DOHH2 (cell line): ENCODE data around the gene ANK2.

Source experiments
- H3F3A ChIP-seq: fragments of 200-600 bp; sonication (generic), shearing (Covaris generic); 2 replicates; pipeline ENCODE4 v1.6.0; 2016; ENCODE audit warnings: antibody characterized with exemption, mild to moderate bottlenecking; ENCODE audit not compliant: control insufficient read depth, insufficient read depth
- H3K27ac ChIP-seq: fragments of 200-600 bp; sonication (generic); 2 replicates; pipeline ENCODE4 v1.5.1; 2014; ENCODE audit warnings: low read depth, mild to moderate bottlenecking, low read length, moderate library complexity
- H3K27me3 ChIP-seq: fragments of 200-600 bp; sonication (generic); 2 replicates; pipeline ENCODE4 v1.6.1; 2014; ENCODE audit warnings: mild to moderate bottlenecking, low read length, mixed read lengths; ENCODE audit not compliant: control insufficient read depth
- H3K36me3 ChIP-seq: fragments of 200-600 bp; sonication (generic); 2 replicates; pipeline ENCODE4 v1.6.1; 2014; ENCODE audit warnings: mild to moderate bottlenecking, low read length, moderate library complexity, mixed read lengths; ENCODE audit not compliant: control insufficient read depth
- H3K4me1 ChIP-seq: fragments of 200-600 bp; sonication (generic); 2 replicates; pipeline ENCODE4 v1.6.1; 2014; ENCODE audit warnings: mild to moderate bottlenecking, low read length, mixed read lengths; ENCODE audit not compliant: control insufficient read depth
- H3K4me2 ChIP-seq: fragments of 200-600 bp; sonication (generic); 2 replicates; pipeline ENCODE4 v1.6.0; 2014; ENCODE audit warnings: mild to moderate bottlenecking, low read length, moderate library complexity
- H3K4me3 ChIP-seq: fragments of 200-600 bp; sonication (generic); 2 replicates; pipeline ENCODE4 v1.5.1; 2014; ENCODE audit warnings: mild to moderate bottlenecking, low read length, mixed read lengths
- H3K79me2 ChIP-seq: fragments of 200-600 bp; sonication (generic); 2 replicates; pipeline ENCODE4 v1.6.1; 2014; ENCODE audit warnings: mild to moderate bottlenecking, low read length, mixed read lengths; ENCODE audit not compliant: control insufficient read depth
- H3K9me2 ChIP-seq: fragments of 200-600 bp; sonication (generic); replicated peaks from 2 replicates; pipeline ENCODE4 v1.6.1; 2014; ENCODE audit warnings: mild to moderate bottlenecking, low read length, mixed read lengths; ENCODE audit not compliant: control insufficient read depth
- H3K9me3 ChIP-seq: fragments of 200-600 bp; sonication (generic); 2 replicates; pipeline ENCODE4 v1.6.1; 2014; ENCODE audit warnings: antibody characterized with exemption, low read length, mixed read lengths; ENCODE audit not compliant: control insufficient read depth, insufficient read depth
- H4K20me1 ChIP-seq: fragments of 200-600 bp; sonication (generic); 2 replicates; pipeline ENCODE4 v1.6.0; 2014; ENCODE audit warnings: low read depth, mild to moderate bottlenecking, antibody characterized with exemption, low read length, moderate library complexity; ENCODE audit not compliant: control insufficient read depth, insufficient read depth
- EZH2phosphoT487 ChIP-seq: fragments of 200-600 bp; sonication (generic); IDR thresholded peaks from 2 replicates; pipeline ENCODE4 v1.6.1; 2017; ENCODE audit warnings: borderline replicate concordance, mild to moderate bottlenecking, antibody characterized with exemption, low read length, moderate library complexity, mixed read lengths
- TF ChIP-seq, protein P1 (sequence below): fragments of 200-600 bp; sonication (generic); IDR thresholded peaks from one replicate; pipeline ENCODE4 v1.5.1; 2014; ENCODE audit warnings: antibody characterized with exemption, mild to moderate bottlenecking, low read depth, low read length; ENCODE audit not compliant: poor library complexity, severe bottlenecking

Gene ANK2

GRCh38 chr4:113394108-113394729, 344.8 kb downstream of the ANK2 start:
- Histone ChIP-seq H3K4me3 (no peak overlapping the region), H3K36me3 (no peaks in the 10 kb centered on the region), H3K79me2 (no peaks in the 10 kb centered on the region), H3K9me2 (no peaks in the 10 kb centered on the region), H3K27me3 (no peaks in the 10 kb centered on the region), H3F3A (peaks cover 4% of the 10 kb centered on the region), H3K9me3 (no peaks in the 10 kb centered on the region), H3K4me2 (peak overlapping the region; percentile 24; the same call in 1 of the 2 replicates), H4K20me1 (no peaks in the 10 kb centered on the region), H3K27ac (no peak overlapping the region), H3K4me1 (peaks cover 10% of the 10 kb centered on the region)
- TF ChIP-seq, protein P1, sequence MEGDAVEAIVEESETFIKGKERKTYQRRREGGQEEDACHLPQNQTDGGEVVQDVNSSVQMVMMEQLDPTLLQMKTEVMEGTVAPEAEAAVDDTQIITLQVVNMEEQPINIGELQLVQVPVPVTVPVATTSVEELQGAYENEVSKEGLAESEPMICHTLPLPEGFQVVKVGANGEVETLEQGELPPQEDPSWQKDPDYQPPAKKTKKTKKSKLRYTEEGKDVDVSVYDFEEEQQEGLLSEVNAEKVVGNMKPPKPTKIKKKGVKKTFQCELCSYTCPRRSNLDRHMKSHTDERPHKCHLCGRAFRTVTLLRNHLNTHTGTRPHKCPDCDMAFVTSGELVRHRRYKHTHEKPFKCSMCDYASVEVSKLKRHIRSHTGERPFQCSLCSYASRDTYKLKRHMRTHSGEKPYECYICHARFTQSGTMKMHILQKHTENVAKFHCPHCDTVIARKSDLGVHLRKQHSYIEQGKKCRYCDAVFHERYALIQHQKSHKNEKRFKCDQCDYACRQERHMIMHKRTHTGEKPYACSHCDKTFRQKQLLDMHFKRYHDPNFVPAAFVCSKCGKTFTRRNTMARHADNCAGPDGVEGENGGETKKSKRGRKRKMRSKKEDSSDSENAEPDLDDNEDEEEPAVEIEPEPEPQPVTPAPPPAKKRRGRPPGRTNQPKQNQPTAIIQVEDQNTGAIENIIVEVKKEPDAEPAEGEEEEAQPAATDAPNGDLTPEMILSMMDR, result no peak
- TF ChIP-seq EZH2phosphoT487, result no peak

- Histone ChIP-seq H3K36me3 (no peaks in the 10 kb centered on the region), H3K9me3 (no peaks in the 10 kb centered on the region), H4K20me1 (no peaks in the 10 kb centered on the region), H3K79me2 (no peaks in the 10 kb centered on the region), H3K4me2 (peak overlapping the region; percentile 24; the same call in 1 of the 2 replicates), H3K9me2 (no peaks in the 10 kb centered on the region), H3F3A (peaks cover 4% of the 10 kb centered on the region), H3K4me3 (no peak overlapping the region), H3K27ac (no peak overlapping the region), H3K27me3 (no peaks in the 10 kb centered on the region), H3K4me1 (peaks cover 10% of the 10 kb centered on the region)
- no peak for TF ChIP-seq EZH2phosphoT487
- TF ChIP-seq, protein P1, result peak; percentile 71
Observed at GRCh38 chr4:113394730-113395530, 345.5 kb downstream of the ANK2 start.

DNA sequence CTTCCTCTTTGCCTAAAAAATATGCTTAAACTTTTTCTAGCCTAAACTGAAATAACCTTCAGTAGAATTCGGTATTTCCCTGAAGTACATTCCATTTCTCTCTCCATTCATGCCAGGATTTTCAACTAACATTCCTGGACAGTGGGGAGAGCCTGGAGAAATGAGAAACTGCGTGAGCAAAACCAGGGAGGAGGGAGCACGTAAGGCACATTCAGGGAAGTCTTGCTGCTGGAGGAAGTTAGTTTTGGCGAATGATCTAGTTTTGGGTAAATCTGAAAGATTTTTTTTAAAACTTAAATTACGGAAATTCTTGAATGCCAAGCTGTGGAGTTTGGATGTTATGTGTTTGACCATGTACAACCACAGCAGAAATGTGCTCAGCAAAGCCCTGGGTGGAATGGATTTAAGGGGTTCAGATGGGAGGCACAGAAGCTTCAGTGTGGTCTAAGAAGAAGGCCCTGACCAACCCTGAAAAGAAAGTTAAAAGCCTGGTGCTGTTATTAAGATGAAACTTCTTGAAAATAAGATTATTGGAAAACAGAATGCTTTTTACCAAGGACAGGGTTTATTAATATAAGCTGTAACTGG, 347.8 kb downstream of the ANK2 start:
- H3F3A ChIP-seq, result peaks cover 4% of the 10 kb centered on the region
- no peaks in the 10 kb centered on the region for H3K79me2 ChIP-seq
- peaks cover 10% of the 10 kb centered on the region for H3K4me1 ChIP-seq
- no peak overlapping the region for H3K4me3 ChIP-seq
- no peaks in the 10 kb centered on the region for H3K36me3 ChIP-seq
- H3K9me2 ChIP-seq, result no peaks in the 10 kb centered on the region
- no peak overlapping the region for H3K4me2 ChIP-seq
- H3K9me3 ChIP-seq, result no peaks in the 10 kb centered on the region
- no peaks in the 10 kb centered on the region for H4K20me1 ChIP-seq
- TF ChIP-seq, protein P1, result no peak
- TF ChIP-seq EZH2phosphoT487, result no peak
- no peaks in the 10 kb centered on the region for H3K27me3 ChIP-seq
- no peak overlapping the region for H3K27ac ChIP-seq
